GM19468 (cell line): ENCODE results near the gene ST6GALNAC2.
"Not testable (repeated sequence)": the region's sequence is repeated elsewhere in the genome, so short reads cannot be mapped to it uniquely, and the experiment has no call there.

Source experiments
- ATAC-seq: cut with Tn5 transposase; IDR thresholded peaks from one replicate; pipeline ENCODE4 v1.9.1; 2021; ENCODE audit warnings: mild to moderate bottlenecking, moderate library complexity, moderate number of reproducible peaks; ENCODE audit not compliant: unreplicated experiment; ENCODE audit errors: extremely low read depth

The ST6GALNAC2 gene

DNA sequence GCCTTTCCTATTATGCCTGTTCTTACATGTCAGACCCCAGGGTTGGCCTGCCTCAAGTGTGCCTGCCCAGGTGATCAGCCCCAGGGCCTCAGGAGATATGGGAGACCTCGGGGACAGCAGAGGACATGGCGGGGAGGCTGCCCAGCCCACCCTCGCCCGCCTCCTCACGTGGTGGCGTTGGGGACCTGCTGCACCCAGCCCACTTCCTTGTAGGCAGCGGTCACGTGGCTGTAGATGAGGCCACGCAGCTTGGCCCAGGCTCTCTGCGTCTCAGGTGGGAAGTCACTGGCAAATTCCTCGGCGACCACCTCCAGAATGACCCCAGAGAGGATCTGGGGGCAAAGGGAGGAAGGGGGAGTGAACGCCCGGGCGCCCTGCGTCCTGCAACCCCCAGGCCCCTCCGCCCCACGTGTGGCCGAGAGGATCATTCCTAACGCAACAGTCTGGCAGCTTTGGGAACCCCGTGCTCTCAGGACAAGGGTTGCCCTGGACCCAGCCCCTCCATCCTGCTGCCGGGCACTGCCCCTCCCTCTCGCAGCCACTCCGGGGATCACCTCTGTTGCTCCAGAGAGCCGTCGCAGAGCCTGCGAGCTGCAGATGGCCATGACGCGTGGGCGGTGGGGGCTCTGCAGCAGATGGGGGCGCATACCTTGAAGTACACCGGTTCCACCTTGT, 54.7 kb downstream of the ST6GALNAC2 start:
- no peak for ATAC-seq

DNA sequence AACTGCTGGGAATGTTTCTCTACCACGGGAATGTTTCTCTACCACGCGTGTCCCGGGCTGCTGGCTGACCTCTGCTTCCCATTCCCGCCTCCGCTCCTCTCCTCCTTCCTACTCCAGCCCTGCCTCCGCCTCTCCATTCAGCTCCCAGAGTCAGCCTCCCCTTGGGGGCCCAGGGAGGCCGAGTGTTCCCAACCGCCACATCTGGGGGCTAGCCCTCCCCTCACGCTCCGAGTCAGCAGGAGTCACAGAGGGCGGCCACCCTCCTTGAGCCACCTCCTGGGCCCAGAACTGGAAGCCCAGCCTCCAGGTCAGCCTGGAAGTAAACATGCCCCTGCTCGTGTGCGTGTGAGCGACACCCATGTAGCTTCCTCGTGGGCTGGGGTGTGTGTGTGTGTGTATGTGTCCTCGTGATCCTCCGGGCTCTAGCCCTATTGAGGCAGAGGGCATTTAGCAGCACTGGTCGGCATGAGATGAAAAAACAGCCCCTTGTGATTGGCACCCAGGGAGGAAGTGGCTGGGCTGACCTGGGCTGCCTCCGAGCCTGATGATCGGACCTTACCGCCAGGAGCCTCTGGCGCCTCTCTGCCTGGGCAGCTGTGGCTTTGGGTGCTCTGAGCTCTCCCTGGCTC, 55.5 kb downstream of the ST6GALNAC2 start:
- ATAC-seq: no peak

DNA sequence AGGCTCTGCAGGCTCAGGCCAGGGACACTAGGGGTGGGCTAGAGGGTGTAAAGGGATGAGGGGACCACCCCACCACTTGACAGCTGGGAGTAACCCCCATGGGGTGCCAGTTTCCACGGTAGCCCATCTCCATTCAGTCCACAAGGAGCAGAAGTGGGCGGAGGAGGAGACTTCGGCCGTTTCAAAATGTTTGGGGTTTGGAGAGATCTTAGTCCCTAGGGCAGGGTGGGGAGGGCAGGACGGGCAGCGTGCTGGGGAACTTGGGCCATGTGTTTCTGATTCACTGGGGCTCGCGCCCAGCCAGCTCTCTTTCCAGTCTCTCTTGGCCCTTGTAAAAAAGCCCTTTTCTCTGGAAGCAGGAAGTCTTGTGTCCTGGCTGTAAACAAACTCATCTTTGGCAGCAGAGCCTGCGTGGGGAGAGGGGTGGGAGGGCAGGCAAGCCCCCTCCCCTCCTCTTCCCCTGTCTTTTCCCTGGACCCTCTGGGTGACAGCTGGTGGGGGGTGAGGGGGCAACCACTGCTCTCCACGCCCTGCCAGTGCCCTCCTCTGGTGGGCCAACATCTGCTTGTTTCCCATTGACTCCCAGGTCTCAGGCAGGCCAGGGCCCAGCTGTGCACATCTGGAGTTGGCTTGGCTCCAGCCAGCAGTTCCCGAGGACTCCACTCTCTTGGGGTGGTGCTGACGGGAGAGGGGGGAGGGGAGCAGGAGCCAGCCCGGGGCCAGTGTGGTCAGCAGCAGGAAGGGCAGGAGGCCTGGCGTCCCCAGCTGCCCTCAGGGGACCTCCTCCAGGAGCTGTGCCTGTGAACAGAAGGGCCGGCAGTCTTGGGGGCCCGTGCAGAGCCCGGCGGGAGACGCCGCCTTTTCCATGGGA, 56.2 kb downstream of the ST6GALNAC2 start:
- no peak for ATAC-seq

DNA sequence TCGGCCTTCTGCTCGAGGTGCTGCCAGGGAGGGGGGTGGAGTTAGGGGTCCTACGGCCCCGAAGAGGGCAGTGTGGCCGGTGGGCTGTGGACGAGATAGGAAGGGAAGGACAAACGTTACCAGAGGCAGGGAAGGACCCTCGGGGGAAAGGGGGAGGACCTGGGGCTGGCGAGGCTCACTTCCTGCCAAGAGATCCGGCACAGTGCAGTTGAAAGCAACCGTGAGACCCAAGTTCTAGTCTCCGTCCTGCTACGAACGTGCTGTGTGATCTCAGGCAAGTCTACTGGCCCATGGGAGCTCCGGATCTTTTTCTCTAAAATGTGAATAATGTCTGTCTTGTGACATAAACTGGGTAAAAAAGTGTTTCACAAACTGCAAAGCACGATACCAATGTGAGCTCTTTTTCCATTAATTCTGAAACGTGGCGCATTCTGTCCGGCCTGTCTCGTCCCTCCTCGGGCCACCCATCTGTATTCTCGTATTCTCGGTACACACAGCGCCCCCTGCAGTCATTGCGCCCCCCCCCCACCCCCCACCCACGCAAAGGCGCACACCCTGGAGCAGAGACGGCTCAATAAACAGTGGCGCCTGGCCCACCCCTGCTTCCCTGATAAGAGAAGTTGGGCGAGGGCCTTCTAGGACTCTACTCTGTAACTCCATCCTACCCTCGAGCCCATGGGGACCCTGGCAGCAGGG, 57.0 kb downstream of the ST6GALNAC2 start:
- ATAC-seq: no peak

DNA sequence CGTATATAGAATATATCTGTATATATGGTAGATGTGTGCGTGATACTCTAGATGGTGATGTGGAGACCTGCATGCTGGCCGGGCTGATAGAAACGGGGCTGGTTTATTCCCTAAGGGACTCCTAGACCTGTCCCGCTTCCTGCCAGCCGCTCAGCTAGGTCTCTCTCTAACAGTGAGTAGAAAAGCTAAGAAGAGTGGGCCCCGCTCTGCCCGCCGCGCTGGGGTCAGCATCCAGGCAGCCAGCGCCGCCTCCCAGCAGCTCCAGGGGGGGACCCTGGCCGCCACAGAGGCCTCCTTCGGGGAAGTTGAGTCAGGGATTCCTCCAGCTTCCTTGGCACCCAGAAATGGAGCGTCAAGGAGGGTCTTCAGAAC, 57.5 kb downstream of the ST6GALNAC2 start:
- ATAC-seq: no peak

DNA sequence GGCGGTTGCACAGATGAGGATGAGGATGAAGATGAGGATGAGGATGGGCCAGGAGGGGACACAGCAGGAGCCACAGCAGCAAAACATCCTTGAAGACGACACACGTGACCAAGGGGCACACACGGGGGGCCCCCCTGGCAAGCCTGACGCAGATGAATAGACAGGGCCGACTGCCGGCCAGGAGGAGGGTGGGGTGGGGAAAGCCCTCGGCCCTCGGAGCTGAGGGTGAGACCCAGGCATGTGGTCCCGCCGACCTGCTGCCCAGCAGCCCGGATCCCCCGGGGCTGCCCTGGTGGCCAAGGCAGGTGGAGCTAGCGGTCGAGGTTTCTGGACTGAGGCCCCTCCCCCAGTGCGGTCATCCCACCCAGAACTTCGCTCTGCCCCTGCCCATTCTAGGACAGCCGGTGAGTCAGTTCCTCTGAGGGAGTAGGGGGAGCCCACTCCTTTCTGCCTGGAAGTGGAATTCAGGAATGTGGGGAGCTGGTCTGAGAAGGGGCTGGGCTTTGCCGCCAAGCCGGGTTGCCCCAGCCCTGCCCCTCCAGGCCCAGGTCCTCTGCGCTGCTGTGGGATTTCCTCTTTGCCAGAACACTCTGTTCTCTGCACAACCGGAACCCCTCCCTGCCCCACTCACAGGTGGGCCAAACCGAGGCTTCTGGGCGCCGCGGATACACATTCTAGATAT, 58.1 kb downstream of the ST6GALNAC2 start:
- peak; percentile 18 for ATAC-seq

DNA sequence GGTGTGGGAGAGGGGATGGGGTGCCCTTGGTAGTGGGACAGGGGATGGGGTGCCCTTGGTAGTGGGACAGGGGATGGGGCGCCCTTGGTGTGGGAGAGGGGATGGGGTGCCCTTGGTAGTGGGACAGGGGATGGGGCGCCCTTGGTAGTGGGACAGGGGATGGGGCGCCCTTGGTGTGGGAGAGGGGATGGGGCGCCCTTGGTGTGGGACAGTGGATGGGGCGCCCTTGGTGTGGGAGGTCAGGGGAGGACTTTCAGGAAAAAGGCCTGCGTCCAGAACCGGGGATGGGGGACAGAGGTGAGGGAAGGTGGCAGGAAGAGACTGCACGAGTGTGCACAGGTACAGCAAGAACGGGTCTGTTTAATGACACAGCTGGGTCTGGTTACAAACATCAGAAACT, 58.6 kb downstream of the ST6GALNAC2 start:
- ATAC-seq: not testable (repeated sequence)

DNA sequence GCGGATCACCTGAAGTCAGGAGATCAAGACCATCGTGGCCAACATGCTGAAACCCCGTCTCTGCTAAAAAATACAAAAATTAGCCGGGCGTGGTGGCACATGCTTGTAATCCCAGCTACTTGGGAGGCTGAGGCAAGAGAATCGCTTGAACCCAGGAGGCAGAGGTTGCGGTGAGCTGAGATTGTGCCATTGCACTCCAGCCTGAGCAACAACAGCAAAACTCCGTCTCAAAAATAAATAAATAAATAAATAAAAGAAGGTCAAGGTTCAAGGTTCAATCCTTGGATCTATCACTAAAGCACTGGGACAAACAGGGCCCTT, 60.2 kb downstream of the ST6GALNAC2 start:
- ATAC-seq: not testable (repeated sequence)

DNA sequence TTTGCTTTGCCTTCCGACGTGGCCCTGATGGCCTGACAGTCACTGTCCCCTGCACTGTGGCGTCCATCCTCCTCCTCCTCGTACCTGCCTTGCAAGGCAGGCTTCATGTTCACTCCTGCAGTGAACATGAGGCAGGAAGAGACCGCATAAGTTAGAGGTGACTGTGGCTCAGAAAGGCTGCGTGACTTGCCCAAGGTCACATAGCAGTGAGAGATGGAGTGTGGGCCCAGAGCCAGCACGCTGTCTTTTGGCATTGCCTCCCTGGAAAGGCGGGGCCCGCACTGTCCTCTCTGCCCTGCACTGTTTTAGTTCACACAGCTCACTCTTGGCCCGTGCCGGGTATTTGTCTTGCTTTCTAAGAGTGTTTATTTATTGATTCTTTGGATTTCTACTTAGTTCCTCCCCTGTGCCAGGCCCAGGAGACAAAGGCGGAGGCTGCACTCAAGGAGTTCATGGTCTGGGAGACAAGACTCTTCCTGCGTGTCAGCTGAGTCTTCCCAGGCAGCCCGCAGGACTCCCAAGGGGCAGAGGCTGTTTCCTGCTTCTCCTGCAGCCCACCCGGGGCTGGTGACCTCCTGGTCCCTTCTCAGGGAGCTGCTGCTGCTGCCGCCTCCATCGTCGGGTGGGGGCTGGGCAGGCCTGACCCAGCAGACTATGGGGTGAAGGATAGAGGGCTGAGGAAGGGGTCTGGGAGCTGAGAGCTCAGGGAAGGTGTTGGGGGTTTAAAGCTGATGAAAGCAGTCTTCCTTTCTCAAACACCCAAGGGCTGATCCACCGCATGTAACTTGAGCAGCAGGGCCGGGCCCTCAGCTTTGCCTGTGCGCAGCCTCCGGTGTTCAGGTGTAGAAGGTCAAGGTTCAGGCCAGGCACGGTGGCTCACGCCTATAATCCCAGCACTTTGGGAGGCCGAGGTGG, 60.8 kb downstream of the ST6GALNAC2 start:
- no peak for ATAC-seq

DNA sequence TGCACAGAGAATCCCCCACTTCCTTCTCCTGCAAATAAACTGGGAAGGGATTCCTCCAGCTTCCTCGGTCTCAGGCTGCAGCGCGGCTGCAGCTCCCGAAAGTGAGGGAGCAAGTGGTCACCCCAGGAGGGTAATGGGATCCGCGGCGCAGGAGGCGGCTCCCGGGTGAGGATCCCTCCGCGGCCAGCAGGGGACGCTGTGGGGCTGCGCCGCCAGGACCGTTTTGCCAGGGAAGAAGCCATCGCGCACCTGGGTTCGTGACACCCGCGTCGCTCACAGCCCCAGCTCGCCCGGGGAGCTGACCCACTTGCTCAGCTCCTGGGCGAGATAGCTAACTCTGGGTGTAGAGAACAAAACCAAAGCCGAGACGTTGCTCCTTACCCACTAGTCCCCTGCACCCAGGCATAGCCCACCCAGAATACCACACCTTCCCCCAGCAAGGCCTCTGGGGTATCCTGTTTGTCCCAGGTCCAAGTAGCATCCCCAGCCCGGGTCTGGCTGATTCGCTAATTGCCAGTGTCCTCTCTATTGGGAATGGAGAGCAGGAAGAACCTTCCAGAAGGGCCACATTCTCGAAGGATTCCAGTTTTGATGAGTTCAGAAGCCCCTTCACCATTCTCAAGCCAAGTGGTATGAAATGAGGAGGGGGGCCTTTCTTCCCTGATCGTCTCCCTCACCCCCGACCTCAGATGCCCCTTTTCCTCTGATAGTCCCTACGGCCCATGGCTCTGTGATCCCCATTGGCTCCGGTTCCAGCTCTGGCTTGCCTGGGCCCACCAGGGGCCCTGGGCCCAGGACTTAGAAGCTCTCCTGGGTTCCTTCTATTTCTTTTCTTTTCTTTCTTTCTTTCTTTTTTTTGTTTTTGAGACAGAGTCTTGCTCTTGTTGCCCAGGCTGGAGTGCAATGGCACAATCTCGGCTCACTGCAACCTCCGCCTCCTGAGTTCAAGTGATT, 62.3 kb downstream of the ST6GALNAC2 start:
- no peak for ATAC-seq

DNA sequence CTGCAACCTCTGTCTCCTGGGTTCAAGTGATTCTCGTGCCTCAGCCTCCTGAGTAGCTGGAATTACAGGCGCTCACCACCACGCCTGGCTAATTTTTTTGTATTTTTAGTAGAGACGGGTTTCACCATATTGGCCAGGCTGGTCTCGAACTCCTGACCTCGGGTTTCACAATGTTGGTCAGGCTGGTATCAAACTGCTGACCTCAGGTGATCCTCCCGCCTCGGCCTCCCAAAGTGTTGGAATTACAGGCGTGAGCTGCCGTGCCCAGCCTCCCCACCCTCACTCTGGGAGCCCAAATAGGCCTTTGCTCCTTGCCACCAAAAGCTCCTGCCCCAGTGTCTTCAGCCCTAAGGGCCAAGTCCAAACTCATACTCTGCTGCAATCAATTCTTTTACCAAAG, 64.0 kb downstream of the ST6GALNAC2 start:
- ATAC-seq: not testable (repeated sequence)

DNA sequence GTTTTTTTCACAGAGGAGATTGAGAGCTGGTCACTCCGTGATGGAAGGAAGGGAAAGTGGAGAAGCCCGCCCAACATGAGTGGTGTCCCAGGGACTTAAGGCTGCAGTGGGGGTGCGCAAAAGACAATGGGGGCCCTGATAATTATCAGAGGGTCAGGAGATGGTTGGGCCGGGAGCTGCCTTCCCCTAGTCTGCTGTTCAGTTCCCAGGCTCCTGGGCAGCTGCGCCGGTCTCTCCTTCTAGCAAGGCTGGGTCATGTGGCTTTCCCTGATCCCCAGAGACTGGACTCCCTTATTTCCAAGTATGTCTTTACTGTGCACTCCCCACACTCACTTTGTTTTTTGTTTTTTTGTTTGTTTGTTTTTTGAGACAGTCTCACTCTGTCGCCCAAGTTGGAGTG, 64.4 kb downstream of the ST6GALNAC2 start:
- ATAC-seq: no peak

DNA sequence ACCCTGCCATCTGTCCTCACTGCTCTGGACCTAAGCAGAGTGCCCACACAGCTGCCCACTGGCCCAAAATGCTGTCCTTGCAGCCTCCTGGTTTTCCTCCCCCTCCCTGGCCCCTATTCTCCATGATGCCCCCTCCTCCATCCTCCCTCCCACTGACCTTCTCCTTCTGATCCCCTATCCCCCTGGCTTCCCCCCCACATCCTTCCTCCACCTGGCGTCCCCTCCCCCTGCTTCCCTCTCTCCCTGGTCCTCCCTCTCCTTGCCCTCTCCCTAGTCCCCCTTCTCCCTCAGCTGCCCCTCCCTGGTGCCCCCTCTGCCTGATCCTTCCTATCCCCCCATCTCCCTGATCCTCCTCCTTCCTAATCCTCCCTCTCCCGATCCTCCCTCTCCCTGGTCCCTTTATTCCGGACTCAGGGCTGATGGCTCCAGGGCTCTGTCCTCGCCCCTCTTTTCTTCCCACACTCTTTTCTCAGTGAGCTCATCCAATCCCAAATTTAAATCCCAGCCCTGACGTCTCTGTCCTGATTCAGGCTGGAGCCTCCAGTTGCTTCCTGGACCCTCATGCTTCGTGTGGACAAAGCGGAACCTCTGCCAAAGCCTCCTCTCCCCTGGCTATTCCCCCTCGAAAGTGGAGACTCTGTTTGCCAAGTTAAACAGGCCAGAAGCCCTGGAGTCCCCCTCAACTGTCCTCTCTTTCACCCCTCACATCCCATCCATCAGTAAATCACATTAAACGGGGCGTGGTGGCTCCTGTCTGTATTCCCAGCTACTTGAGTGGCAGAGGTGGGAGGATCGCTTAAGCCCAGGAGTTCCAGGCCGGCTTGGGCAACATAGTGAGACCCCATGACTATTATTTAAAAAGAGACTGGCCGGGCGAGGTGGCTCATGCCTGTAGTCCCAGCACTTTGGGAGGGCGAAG, 66.4 kb downstream of the ST6GALNAC2 start:
- ATAC-seq: no peak

DNA sequence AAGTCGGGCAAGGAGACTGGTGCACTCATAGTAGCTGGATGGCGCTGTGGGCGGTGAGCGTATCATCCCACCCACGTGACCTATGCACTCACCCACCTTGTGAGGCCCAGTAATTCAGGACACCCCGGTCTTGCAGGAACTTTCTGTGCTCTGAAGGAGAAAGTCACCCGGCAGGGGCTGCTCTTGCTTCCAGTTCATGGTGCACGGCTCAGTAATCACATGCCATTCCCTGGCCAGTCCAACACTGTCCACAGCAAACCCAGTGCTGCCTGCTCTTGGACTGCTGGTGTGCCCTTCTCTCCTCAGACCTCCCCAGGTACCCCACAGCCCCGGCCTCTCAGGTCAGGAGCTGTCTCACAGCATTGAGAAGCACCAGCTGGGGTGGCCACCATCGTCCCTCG, 68.0 kb downstream of the ST6GALNAC2 start:
- no peak for ATAC-seq
